ENCODE results near the gene CYP26B1. TPM values are rescaled to one million over a fixed set of nuclear protein-coding genes. Genes with fewer than 3 reads are reported as not detected.

CYP26B1 gene
- polyA plus RNA-seq, 1 donor from 2014 or later: not detected

- no peak overlapping the region for H3K27ac Mint-ChIP-seq
- no peaks in the 10 kb centered on the region for H3K4me1 Mint-ChIP-seq
- no peaks in the 10 kb centered on the region for H3K9me3 Mint-ChIP-seq
- peaks cover 2% of the 10 kb centered on the region for H3K36me3 Mint-ChIP-seq
- H3K27me3 Mint-ChIP-seq: peaks cover 5% of the 10 kb centered on the region
- no peak overlapping the region for H3K4me3 Mint-ChIP-seq
Observed at GRCh38 chr2:72162574-72162973, 14.9 kb upstream of the CYP26B1 start.

- Mint-ChIP-seq H3K4me1 (no peaks in the 10 kb centered on the region), H3K27me3 (peaks cover 16% of the 10 kb centered on the region), H3K9me3 (peaks cover 0 to 2% (median 0%) of the 10 kb centered on the region in 3 donors), H3K4me3 (no peak overlapping the region), H3K36me3 (peaks cover 2% of the 10 kb centered on the region), H3K27ac (no peak overlapping the region)
Observed at GRCh38 chr2:72159211-72159993, 11.7 kb upstream of the CYP26B1 start.

- peaks cover 18% of the 10 kb centered on the region for H3K27me3 Mint-ChIP-seq
- H3K36me3 Mint-ChIP-seq: peaks cover 2% of the 10 kb centered on the region
- H3K4me3 Mint-ChIP-seq: peak overlapping the region in 1 of 4 donors; percentile 14
- H3K9me3 Mint-ChIP-seq: peaks cover 0 to 2% (median 0%) of the 10 kb centered on the region in 3 donors
- no peak overlapping the region for H3K27ac Mint-ChIP-seq
- H3K4me1 Mint-ChIP-seq: no peaks in the 10 kb centered on the region
Observed at GRCh38 chr2:72157871-72158771, 10.5 kb upstream of the CYP26B1 start.

GRCh38 chr2:72156872-72157271 lies 9.2 kb upstream of the CYP26B1 start:
- no peak overlapping the region for H3K27ac Mint-ChIP-seq

GRCh38 chr2:72155737-72156136 lies 8.1 kb upstream of the CYP26B1 start:
- Mint-ChIP-seq H3K9me3 (peaks cover 0 to 2% (median 0%) of the 10 kb centered on the region in 3 donors), H3K27ac (no peak overlapping the region), H3K36me3 (peaks cover 2% of the 10 kb centered on the region), H3K4me3 (no peak overlapping the region), H3K27me3 (peaks cover 28% of the 10 kb centered on the region), H3K4me1 (no peaks in the 10 kb centered on the region)

More at GRCh38 chr2:72156872-72157271, 9.2 kb upstream of the CYP26B1 start:
- Mint-ChIP-seq H3K4me3 (no peak overlapping the region), H3K9me3 (peaks cover 0 to 2% (median 0%) of the 10 kb centered on the region in 3 donors), H3K36me3 (peaks cover 2% of the 10 kb centered on the region), H3K4me1 (no peaks in the 10 kb centered on the region), H3K27me3 (peaks cover 17% of the 10 kb centered on the region)

GRCh38 chr2:72155151-72155550 lies 7.5 kb upstream of the CYP26B1 start:
- peaks cover 34% of the 10 kb centered on the region for H3K27me3 Mint-ChIP-seq
- no peak overlapping the region for H3K27ac Mint-ChIP-seq
- peaks cover 0 to 3% (median 3%) of the 10 kb centered on the region in 3 donors for H3K4me1 Mint-ChIP-seq
- peaks cover 2% of the 10 kb centered on the region for H3K36me3 Mint-ChIP-seq
- H3K9me3 Mint-ChIP-seq: peaks cover 0 to 2% (median 0%) of the 10 kb centered on the region in 3 donors
- H3K4me3 Mint-ChIP-seq: no peak overlapping the region

GRCh38 chr2:72154386-72154975 lies 6.8 kb upstream of the CYP26B1 start:
- H3K27me3 Mint-ChIP-seq: peaks cover 40% of the 10 kb centered on the region
- no peak overlapping the region for H3K27ac Mint-ChIP-seq
- H3K36me3 Mint-ChIP-seq: peaks cover 2% of the 10 kb centered on the region
- H3K4me3 Mint-ChIP-seq: peak overlapping the region in 1 of 4 donors; percentile 1
- peaks cover 0 to 7% (median 7%) of the 10 kb centered on the region in 3 donors for H3K4me1 Mint-ChIP-seq
- H3K9me3 Mint-ChIP-seq: peaks cover 0 to 2% (median 0%) of the 10 kb centered on the region in 3 donors

GRCh38 chr2:72153924-72154323 lies 6.3 kb upstream of the CYP26B1 start:
- H3K9me3 Mint-ChIP-seq: peaks cover 0 to 2% (median 0%) of the 10 kb centered on the region in 3 donors
- peaks cover 0 to 12% (median 12%) of the 10 kb centered on the region in 3 donors for H3K4me1 Mint-ChIP-seq
- H3K4me3 Mint-ChIP-seq: no peak overlapping the region
- peaks cover 2% of the 10 kb centered on the region for H3K36me3 Mint-ChIP-seq
- peaks cover 46% of the 10 kb centered on the region for H3K27me3 Mint-ChIP-seq
- H3K27ac Mint-ChIP-seq: no peak overlapping the region

- H3K4me1 Mint-ChIP-seq: peaks cover 5 to 14% (median 14%) of the 10 kb centered on the region in 3 donors
- H3K27ac Mint-ChIP-seq: no peak overlapping the region
- no peaks in the 10 kb centered on the region for H3K36me3 Mint-ChIP-seq
- H3K4me3 Mint-ChIP-seq: no peak overlapping the region
- peaks cover 0 to 3% (median 0%) of the 10 kb centered on the region in 3 donors for H3K9me3 Mint-ChIP-seq
- H3K27me3 Mint-ChIP-seq: peaks cover 48% of the 10 kb centered on the region
Observed at GRCh38 chr2:72153026-72153791, 5.5 kb upstream of the CYP26B1 start.

- Mint-ChIP-seq H3K27me3 (peaks cover 60% of the 10 kb centered on the region), H3K4me1 (peaks cover 11 to 22% (median 17%) of the 10 kb centered on the region in 3 donors), H3K9me3 (peaks cover 0 to 5% (median 0%) of the 10 kb centered on the region in 3 donors), H3K4me3 (peak overlapping the region in 1 of 4 donors; percentile 71), H3K27ac (no peak overlapping the region), H3K36me3 (peaks cover 3% of the 10 kb centered on the region)
Observed at GRCh38 chr2:72150861-72151356, 3.2 kb upstream of the CYP26B1 start.

GRCh38 chr2:72150157-72150860 lies 2.6 kb upstream of the CYP26B1 start:
- Mint-ChIP-seq H3K9me3 (peaks cover 0 to 5% (median 0%) of the 10 kb centered on the region in 3 donors), H3K27me3 (peaks cover 66% of the 10 kb centered on the region), H3K36me3 (peaks cover 3% of the 10 kb centered on the region), H3K4me1 (peaks cover 11 to 22% (median 17%) of the 10 kb centered on the region in 3 donors), H3K27ac (peak overlapping the region in 1 of 3 donors; percentile 36), H3K4me3 (peak overlapping the region; percentile 41 to 95 (median 80))

GRCh38 chr2:72149556-72150156 lies 2.0 kb upstream of the CYP26B1 start:
- peaks cover 0 to 5% (median 0%) of the 10 kb centered on the region in 3 donors for H3K9me3 Mint-ChIP-seq
- peaks cover 3% of the 10 kb centered on the region for H3K36me3 Mint-ChIP-seq
- peak overlapping the region; percentile 41 to 95 (median 80) for H3K4me3 Mint-ChIP-seq
- peaks cover 64% of the 10 kb centered on the region for H3K27me3 Mint-ChIP-seq
- peaks cover 11 to 24% (median 17%) of the 10 kb centered on the region in 3 donors for H3K4me1 Mint-ChIP-seq
- peak overlapping the region in 2 of 3 donors; percentile 5 to 36 for H3K27ac Mint-ChIP-seq
